Activated naive CD8-positive, alpha-beta T cell treated with anti-CD3 and anti-CD28 coated beads for 36 hours (primary cell): ENCODE measurements around the gene AFF2. TPM values are rescaled to one million over a fixed set of nuclear protein-coding genes. Genes with fewer than 3 reads are reported as not detected.

Source experiments
- DNase-seq: peaks from one replicate; pipeline ENCODE4 v3.0.0; 2021
- H3K27ac Mint-ChIP-seq: one replicate; pipeline ENCODE4 v1.8.0; 2022; ENCODE audit warnings: mild to moderate bottlenecking, moderate library complexity, mixed read lengths
- H3K27me3 Mint-ChIP-seq: one replicate; pipeline ENCODE4 v1.8.0; 2022; ENCODE audit warnings: mild to moderate bottlenecking, mixed read lengths
- H3K36me3 Mint-ChIP-seq: one replicate; pipeline ENCODE4 v1.8.0; 2021; ENCODE audit warnings: mild to moderate bottlenecking, mixed read lengths
- H3K4me1 Mint-ChIP-seq: one replicate; pipeline ENCODE4 v1.8.0; 2021; ENCODE audit warnings: mixed read lengths
- H3K4me3 Mint-ChIP-seq: one replicate; pipeline ENCODE4 v1.8.0; 2022; ENCODE audit warnings: mild to moderate bottlenecking, moderate library complexity, mixed read lengths
- H3K9me3 Mint-ChIP-seq: one replicate; pipeline ENCODE4 v1.8.0; 2022; ENCODE audit warnings: mixed read lengths
- total RNA-seq, 2 experiments: library from RNA; stranded (reverse); gene quantifications; one replicate each; pipeline ENCODE4 v1.2.3, GENCODE V29; 2021

The AFF2 gene
- total RNA-seq, 2 experiments from 2014 or later = 1.4 to 1.7 TPM

- Mint-ChIP-seq H3K27ac (no peak overlapping the region), H3K36me3 (no peaks in the 10 kb centered on the region), H3K4me1 (no peaks in the 10 kb centered on the region), H3K4me3 (no peak overlapping the region), H3K9me3 (no peaks in the 10 kb centered on the region), H3K27me3 (no peaks in the 10 kb centered on the region)
- DNase-seq = no peak
Observed at GRCh38 chrX:148823986-148824385, 323.6 kb downstream of the AFF2 start.

- peaks cover 3% of the 10 kb centered on the region for H3K9me3 Mint-ChIP-seq
- H3K36me3 Mint-ChIP-seq = no peaks in the 10 kb centered on the region
- no peak overlapping the region for H3K4me3 Mint-ChIP-seq
- H3K27ac Mint-ChIP-seq = no peak overlapping the region
- no peaks in the 10 kb centered on the region for H3K27me3 Mint-ChIP-seq
- H3K4me1 Mint-ChIP-seq = no peaks in the 10 kb centered on the region
- DNase-seq = no peak
Observed at GRCh38 chrX:148825696-148826095, 325.3 kb downstream of the AFF2 start.

- DNase-seq = no peak
- H3K4me3 Mint-ChIP-seq = no peak overlapping the region
- H3K4me1 Mint-ChIP-seq = no peaks in the 10 kb centered on the region
- H3K27me3 Mint-ChIP-seq = no peaks in the 10 kb centered on the region
- no peaks in the 10 kb centered on the region for H3K36me3 Mint-ChIP-seq
- no peak overlapping the region for H3K27ac Mint-ChIP-seq
- H3K9me3 Mint-ChIP-seq = no peaks in the 10 kb centered on the region
Observed at GRCh38 chrX:148836741-148837140, 336.3 kb downstream of the AFF2 start.

GRCh38 chrX:148850631-148851030, 350.2 kb downstream of the AFF2 start:
- Mint-ChIP-seq H3K27me3 (no peaks in the 10 kb centered on the region), H3K9me3 (no peaks in the 10 kb centered on the region), H3K27ac (no peak overlapping the region), H3K4me3 (no peak overlapping the region), H3K36me3 (no peaks in the 10 kb centered on the region), H3K4me1 (no peaks in the 10 kb centered on the region)
- no peak for DNase-seq

GRCh38 chrX:148854306-148854705, 353.9 kb downstream of the AFF2 start:
- H3K27ac Mint-ChIP-seq = no peak overlapping the region
- H3K27me3 Mint-ChIP-seq = no peaks in the 10 kb centered on the region

GRCh38 chrX:148856505-148856904, 356.1 kb downstream of the AFF2 start:
- Mint-ChIP-seq H3K27me3 (no peaks in the 10 kb centered on the region), H3K4me1 (no peaks in the 10 kb centered on the region), H3K9me3 (no peaks in the 10 kb centered on the region), H3K27ac (no peak overlapping the region), H3K36me3 (no peaks in the 10 kb centered on the region), H3K4me3 (no peak overlapping the region)
- no peak for DNase-seq

More at GRCh38 chrX:148854306-148854705, 353.9 kb downstream of the AFF2 start:
- DNase-seq = no peak
- Mint-ChIP-seq H3K9me3 (no peaks in the 10 kb centered on the region), H3K36me3 (no peaks in the 10 kb centered on the region), H3K4me1 (no peaks in the 10 kb centered on the region), H3K4me3 (no peak overlapping the region)

- Mint-ChIP-seq H3K9me3 (no peaks in the 10 kb centered on the region), H3K36me3 (no peaks in the 10 kb centered on the region), H3K4me1 (no peaks in the 10 kb centered on the region), H3K4me3 (no peak overlapping the region), H3K27me3 (no peaks in the 10 kb centered on the region), H3K27ac (no peak overlapping the region)
- DNase-seq = no peak
Observed at GRCh38 chrX:148865277-148866210, 365.1 kb downstream of the AFF2 start.

- no peaks in the 10 kb centered on the region for H3K27me3 Mint-ChIP-seq
- no peak overlapping the region for H3K4me3 Mint-ChIP-seq
- H3K9me3 Mint-ChIP-seq = no peaks in the 10 kb centered on the region
- H3K4me1 Mint-ChIP-seq = no peaks in the 10 kb centered on the region
- no peak overlapping the region for H3K27ac Mint-ChIP-seq
- no peaks in the 10 kb centered on the region for H3K36me3 Mint-ChIP-seq
- DNase-seq = no peak
Observed at GRCh38 chrX:148867596-148867995, 367.2 kb downstream of the AFF2 start.

GRCh38 chrX:148871422-148872160, 371.2 kb downstream of the AFF2 start:
- Mint-ChIP-seq H3K4me1 (no peaks in the 10 kb centered on the region), H3K36me3 (no peaks in the 10 kb centered on the region), H3K4me3 (no peak overlapping the region), H3K9me3 (no peaks in the 10 kb centered on the region), H3K27me3 (no peaks in the 10 kb centered on the region), H3K27ac (no peak overlapping the region)
- no peak for DNase-seq

- no peak overlapping the region for H3K27ac Mint-ChIP-seq
- DNase-seq = no peak
- H3K4me3 Mint-ChIP-seq = no peak overlapping the region
- H3K4me1 Mint-ChIP-seq = no peaks in the 10 kb centered on the region
- H3K36me3 Mint-ChIP-seq = no peaks in the 10 kb centered on the region
- H3K27me3 Mint-ChIP-seq = no peaks in the 10 kb centered on the region
- no peaks in the 10 kb centered on the region for H3K9me3 Mint-ChIP-seq
Observed at GRCh38 chrX:148872161-148872535, 371.7 kb downstream of the AFF2 start.

- Mint-ChIP-seq H3K4me1 (no peaks in the 10 kb centered on the region), H3K27ac (no peak overlapping the region), H3K4me3 (no peak overlapping the region), H3K9me3 (no peaks in the 10 kb centered on the region), H3K27me3 (no peaks in the 10 kb centered on the region), H3K36me3 (no peaks in the 10 kb centered on the region)
- no peak for DNase-seq
Observed at GRCh38 chrX:148872881-148873280, 372.5 kb downstream of the AFF2 start.

GRCh38 chrX:148874636-148875246, 374.3 kb downstream of the AFF2 start:
- Mint-ChIP-seq H3K4me3 (no peak overlapping the region), H3K9me3 (no peaks in the 10 kb centered on the region), H3K27ac (no peak overlapping the region), H3K27me3 (no peaks in the 10 kb centered on the region), H3K36me3 (no peaks in the 10 kb centered on the region), H3K4me1 (no peaks in the 10 kb centered on the region)
- DNase-seq = no peak

- no peak for DNase-seq
- H3K4me3 Mint-ChIP-seq = no peak overlapping the region
- no peaks in the 10 kb centered on the region for H3K36me3 Mint-ChIP-seq
- H3K4me1 Mint-ChIP-seq = no peaks in the 10 kb centered on the region
- no peaks in the 10 kb centered on the region for H3K27me3 Mint-ChIP-seq
- H3K9me3 Mint-ChIP-seq = no peaks in the 10 kb centered on the region
- H3K27ac Mint-ChIP-seq = no peak overlapping the region
Observed at GRCh38 chrX:148878371-148878770, 378.0 kb downstream of the AFF2 start.

GRCh38 chrX:148885203-148885602, 384.8 kb downstream of the AFF2 start:
- Mint-ChIP-seq H3K4me1 (no peaks in the 10 kb centered on the region), H3K27ac (no peak overlapping the region), H3K36me3 (no peaks in the 10 kb centered on the region), H3K27me3 (no peaks in the 10 kb centered on the region), H3K9me3 (no peaks in the 10 kb centered on the region), H3K4me3 (no peak overlapping the region)
- DNase-seq = no peak

GRCh38 chrX:148893395-148893794, 393.0 kb downstream of the AFF2 start:
- Mint-ChIP-seq H3K27me3 (no peaks in the 10 kb centered on the region), H3K4me1 (no peaks in the 10 kb centered on the region), H3K9me3 (no peaks in the 10 kb centered on the region), H3K4me3 (no peak overlapping the region), H3K36me3 (no peaks in the 10 kb centered on the region), H3K27ac (no peak overlapping the region)
- DNase-seq = no peak
